GM08714 (cell line): ENCODE results near the gene VASN.

Experiments
- H3K4me3 ChIP-seq: fragments of 200-500 bp; sonication (Bioruptor generic); 2 replicates; pipeline ENCODE4 v1.5.1; 2014; ENCODE audit warnings: mild to moderate bottlenecking, low read length, inconsistent platforms
- ZNF274 ChIP-seq: IDR thresholded peaks from 2 replicates; pipeline ENCODE4 v1.6.1; 2012; ENCODE audit warnings: mild to moderate bottlenecking, low read depth, low read length

Gene VASN

GRCh38 chr16:4358236-4358635, 13.4 kb upstream of the VASN start:
- no peak overlapping the region for H3K4me3 ChIP-seq
- TF ChIP-seq ZNF274 = no peak

- H3K4me3 ChIP-seq = no peak overlapping the region
- TF ChIP-seq ZNF274 = no peak
These were observed 12.7 kb upstream of the VASN start for GRCh38 chr16:4358831-4359561.

- H3K4me3 ChIP-seq = no peak overlapping the region
- no peak for TF ChIP-seq ZNF274
These were observed 11.7 kb upstream of the VASN start for GRCh38 chr16:4359914-4360313.

- no peak overlapping the region for H3K4me3 ChIP-seq
- no peak for TF ChIP-seq ZNF274
These were observed 11.1 kb upstream of the VASN start for GRCh38 chr16:4360538-4361021.

- TF ChIP-seq ZNF274 = no peak
- H3K4me3 ChIP-seq = no peak overlapping the region
These were observed 10.4 kb upstream of the VASN start for GRCh38 chr16:4361033-4361943.

GRCh38 chr16:4361944-4362311, 9.7 kb upstream of the VASN start:
- no peak for TF ChIP-seq ZNF274
- H3K4me3 ChIP-seq = no peak overlapping the region

- H3K4me3 ChIP-seq = no peak overlapping the region
- no peak for TF ChIP-seq ZNF274
These were observed 9.0 kb upstream of the VASN start for GRCh38 chr16:4362476-4363135.

GRCh38 chr16:4364196-4365013, 7.2 kb upstream of the VASN start:
- TF ChIP-seq ZNF274 = no peak
- no peak overlapping the region for H3K4me3 ChIP-seq

GRCh38 chr16:4365014-4365406, 6.6 kb upstream of the VASN start:
- H3K4me3 ChIP-seq = no peak overlapping the region
- TF ChIP-seq ZNF274 = no peak

- TF ChIP-seq ZNF274 = no peak
These were observed 6.0 kb upstream of the VASN start for GRCh38 chr16:4365615-4366014.

GRCh38 chr16:4366016-4366415, 5.6 kb upstream of the VASN start:
- no peak overlapping the region for H3K4me3 ChIP-seq
- TF ChIP-seq ZNF274 = no peak

More at GRCh38 chr16:4365615-4366014, 6.0 kb upstream of the VASN start:
- no peak overlapping the region for H3K4me3 ChIP-seq

- TF ChIP-seq ZNF274 = no peak
These were observed 4.2 kb upstream of the VASN start for GRCh38 chr16:4367393-4367856.

GRCh38 chr16:4369007-4369733, 2.5 kb upstream of the VASN start:
- H3K4me3 ChIP-seq = no peak overlapping the region
- TF ChIP-seq ZNF274 = no peak

More at GRCh38 chr16:4367393-4367856, 4.2 kb upstream of the VASN start:
- H3K4me3 ChIP-seq = no peak overlapping the region
